ENCODE measurements around the gene ATAD5. TPM values are rescaled to one million over a fixed set of nuclear protein-coding genes. Genes with fewer than 3 reads are reported as not detected.
"Not testable (repeated sequence)": the region's sequence is repeated elsewhere in the genome, so short reads cannot be mapped to it uniquely, and the experiment has no call there.

The ATAD5 gene
- total RNA-seq, 1 experiment from 2014 or later = 26.0 TPM

- no peak for TF ChIP-seq ATF2 (CRISPR knock-in tag; IDR thresholded peaks at IDR 0.05; ENCODE audit: borderline replicate concordance, low read depth)
Observed at GRCh38 chr17:30928584-30928983, 96.8 kb downstream of the ATAD5 start (continued).

- no peak for ATAC-seq
- Mint-ChIP-seq H3K4me1 (no peaks in the 10 kb centered on the region), H3K27me3 (ENCODE audit: low read depth) (peaks cover 22% of the 10 kb centered on the region), H3K36me3 (no peaks in the 10 kb centered on the region), H3K9me3 (no peaks in the 10 kb centered on the region), H3K27ac (no peak overlapping the region), H3K4me3 (no peak overlapping the region)
- DNase-seq (ENCODE audit: low spot score) = no peak
- ChIA-PET POLR2A (interaction anchor here (1.0 kb wide), 1 partner anchor 41 kb away, joined by 3 read pairs; the partner anchor contains the start of gene RNF135), CTCF (no interaction called here)
- no peak for TF ChIP-seq CREM (CRISPR knock-in tag; IDR thresholded peaks at IDR 0.05)
Observed at GRCh38 chr17:30929081-30929633, 97.4 kb downstream of the ATAD5 start.

- ATAC-seq; CTCF ChIA-PET; H3K27ac Mint-ChIP-seq; POLR2A ChIA-PET; H3K36me3 Mint-ChIP-seq; H3K4me3 Mint-ChIP-seq; H3K4me1 Mint-ChIP-seq; DNase-seq (ENCODE audit: low spot score); H3K9me3 Mint-ChIP-seq: not testable (repeated sequence)
- H3K27me3 Mint-ChIP-seq (ENCODE audit: low read depth) = peaks cover 15% of the 10 kb centered on the region
Observed at GRCh38 chr17:30929861-30930260, 98.1 kb downstream of the ATAD5 start.

GRCh38 chr17:30930495-30930894 lies 98.7 kb downstream of the ATAD5 start:
- H3K36me3 Mint-ChIP-seq = no peaks in the 10 kb centered on the region
- DNase-seq (ENCODE audit: low spot score) (no peak), ATAC-seq (no peak)
- ChIA-PET POLR2A (no interaction called here), CTCF (interaction anchor here (0.5 kb wide), 1 partner anchor 452 kb away, joined by 4 read pairs; no protein-coding TSS in a partner anchor)
- no peak overlapping the region for H3K27ac Mint-ChIP-seq
- peaks cover 11% of the 10 kb centered on the region for H3K27me3 Mint-ChIP-seq (ENCODE audit: low read depth)
- no peak overlapping the region for H3K4me3 Mint-ChIP-seq
- H3K9me3 Mint-ChIP-seq = no peaks in the 10 kb centered on the region
- no peak for TF ChIP-seq ERG (CRISPR knock-in tag; IDR thresholded peaks at IDR 0.05)
- H3K4me1 Mint-ChIP-seq = no peaks in the 10 kb centered on the region

GRCh38 chr17:30931582-30931981 lies 99.8 kb downstream of the ATAD5 start:
- H3K27me3 Mint-ChIP-seq (ENCODE audit: low read depth); ATAC-seq; H3K9me3 Mint-ChIP-seq; H3K27ac Mint-ChIP-seq; H3K36me3 Mint-ChIP-seq; POLR2A ChIA-PET; DNase-seq (ENCODE audit: low spot score); H3K4me3 Mint-ChIP-seq; CTCF ChIA-PET; H3K4me1 Mint-ChIP-seq: not testable (repeated sequence)

- Mint-ChIP-seq H3K4me3 (no peak overlapping the region), H3K9me3 (no peaks in the 10 kb centered on the region), H3K27me3 (ENCODE audit: low read depth) (no peaks in the 10 kb centered on the region; the same call in 1 of the 2 replicates), H3K36me3 (no peaks in the 10 kb centered on the region), H3K4me1 (no peaks in the 10 kb centered on the region), H3K27ac (no peak overlapping the region)
- ChIA-PET CTCF (no interaction called here), POLR2A (interaction anchor here (1.2 kb wide), 1 partner anchor 27 kb away, joined by 3 read pairs; no protein-coding TSS in a partner anchor)
- DNase-seq (ENCODE audit: low spot score) (no peak), ATAC-seq (no peak)
- no peak for TF ChIP-seq ELF4 (CRISPR knock-in tag; IDR thresholded peaks at IDR 0.05; ENCODE audit: low read depth)
- no peak for TF ChIP-seq E2F1 (CRISPR knock-in tag; IDR thresholded peaks at IDR 0.05)
- TF ChIP-seq SMAD4 (CRISPR knock-in tag; IDR thresholded peaks at IDR 0.05) = no peak
- no peak for TF ChIP-seq ZNF232 (CRISPR knock-in tag; IDR thresholded peaks at IDR 0.05)
- TF ChIP-seq NFE2L1 (CRISPR knock-in tag; IDR thresholded peaks at IDR 0.05) = no peak
- TF ChIP-seq USF2 (CRISPR knock-in tag; IDR thresholded peaks at IDR 0.05) = no peak
- TF ChIP-seq STAT6 (CRISPR knock-in tag; conservative IDR thresholded peaks at IDR 0.05; ENCODE audit: low read depth) = no peak
- no peak for TF ChIP-seq ARID4B (CRISPR knock-in tag; IDR thresholded peaks at IDR 0.05; ENCODE audit: borderline replicate concordance)
Observed at GRCh38 chr17:30933966-30934365, 102.2 kb downstream of the ATAD5 start.
